ENCODE measurements around the gene LINGO1.

The LINGO1 gene

DNA sequence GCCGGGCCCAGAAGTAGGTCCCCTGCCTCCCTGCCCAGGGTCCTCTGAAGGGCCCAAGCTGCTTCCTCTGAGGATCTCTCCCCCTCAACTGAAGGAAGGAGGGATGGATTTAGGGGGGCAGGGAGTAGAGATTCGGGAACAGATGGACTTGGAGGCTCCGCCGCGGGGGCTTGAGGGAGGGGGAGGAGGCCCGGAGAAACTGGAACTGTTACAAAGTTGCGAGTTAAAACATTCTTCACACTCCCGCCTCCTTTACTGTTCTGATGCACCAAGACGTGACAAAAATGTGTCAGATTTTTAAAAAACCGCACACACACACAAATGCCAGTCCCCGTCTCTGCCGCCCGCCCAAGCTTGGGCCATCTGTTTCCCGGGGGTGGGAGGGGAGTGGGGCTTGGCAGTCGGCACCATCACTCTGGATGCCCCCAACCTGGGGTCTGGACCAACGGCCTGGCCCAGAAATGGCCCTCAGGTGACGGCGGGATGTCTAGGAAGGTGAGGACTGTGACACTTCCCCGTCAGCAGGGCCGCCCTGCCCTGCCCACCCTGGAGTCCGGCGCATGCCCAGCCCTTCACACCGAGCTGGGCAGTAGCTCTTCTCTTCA lies 25.0 kb upstream of the LINGO1 start:
- TF ChIP-seq, protein P1, sequence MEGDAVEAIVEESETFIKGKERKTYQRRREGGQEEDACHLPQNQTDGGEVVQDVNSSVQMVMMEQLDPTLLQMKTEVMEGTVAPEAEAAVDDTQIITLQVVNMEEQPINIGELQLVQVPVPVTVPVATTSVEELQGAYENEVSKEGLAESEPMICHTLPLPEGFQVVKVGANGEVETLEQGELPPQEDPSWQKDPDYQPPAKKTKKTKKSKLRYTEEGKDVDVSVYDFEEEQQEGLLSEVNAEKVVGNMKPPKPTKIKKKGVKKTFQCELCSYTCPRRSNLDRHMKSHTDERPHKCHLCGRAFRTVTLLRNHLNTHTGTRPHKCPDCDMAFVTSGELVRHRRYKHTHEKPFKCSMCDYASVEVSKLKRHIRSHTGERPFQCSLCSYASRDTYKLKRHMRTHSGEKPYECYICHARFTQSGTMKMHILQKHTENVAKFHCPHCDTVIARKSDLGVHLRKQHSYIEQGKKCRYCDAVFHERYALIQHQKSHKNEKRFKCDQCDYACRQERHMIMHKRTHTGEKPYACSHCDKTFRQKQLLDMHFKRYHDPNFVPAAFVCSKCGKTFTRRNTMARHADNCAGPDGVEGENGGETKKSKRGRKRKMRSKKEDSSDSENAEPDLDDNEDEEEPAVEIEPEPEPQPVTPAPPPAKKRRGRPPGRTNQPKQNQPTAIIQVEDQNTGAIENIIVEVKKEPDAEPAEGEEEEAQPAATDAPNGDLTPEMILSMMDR (conservative IDR thresholded peaks at IDR 0.05; ENCODE audit: low read depth), result no peak
- CTCF ChIA-PET, result interaction anchor here (0.8 to 2.8 kb wide), 3 partner anchors 164 to 1736 kb away, joined by 5 to 22 read pairs (median 16); no protein-coding TSS in a partner anchor
- H3K27ac ChIP-seq, result no peak overlapping the region
- POLR2A ChIA-PET (ENCODE audit: low non-redundant PET), result no interaction called here
- DNase-seq (ENCODE audit: low spot score), result no peak

DNA sequence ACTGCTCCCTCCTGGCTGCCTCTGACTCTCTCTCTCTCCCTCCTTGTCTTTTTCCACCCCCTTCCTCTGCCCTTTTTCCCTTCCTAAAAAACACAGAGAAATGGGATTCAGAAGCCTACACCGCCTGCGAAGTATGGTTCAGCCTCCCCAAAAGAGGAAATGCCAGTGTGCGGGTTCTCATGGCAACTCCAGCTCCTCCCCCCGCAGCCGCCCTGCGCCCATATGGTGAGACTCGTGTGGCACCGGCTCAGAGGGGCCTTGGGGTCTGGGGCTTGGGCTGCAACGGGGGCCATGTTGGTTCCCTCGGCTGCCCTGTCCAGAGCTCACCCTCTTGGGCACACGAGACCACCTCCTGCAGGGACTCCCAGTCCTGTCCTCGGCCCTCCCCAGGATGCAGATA lies 23.6 kb upstream of the LINGO1 start:
- DNase-seq (ENCODE audit: low spot score), result no peak
- ChIA-PET CTCF (interaction anchor here (1.9 to 2.8 kb wide), 2 partner anchors 23 to 165 kb away, joined by 8 to 22 read pairs; partner anchors contain the start of gene LINGO1), POLR2A (ENCODE audit: low non-redundant PET) (no interaction called here)

DNA sequence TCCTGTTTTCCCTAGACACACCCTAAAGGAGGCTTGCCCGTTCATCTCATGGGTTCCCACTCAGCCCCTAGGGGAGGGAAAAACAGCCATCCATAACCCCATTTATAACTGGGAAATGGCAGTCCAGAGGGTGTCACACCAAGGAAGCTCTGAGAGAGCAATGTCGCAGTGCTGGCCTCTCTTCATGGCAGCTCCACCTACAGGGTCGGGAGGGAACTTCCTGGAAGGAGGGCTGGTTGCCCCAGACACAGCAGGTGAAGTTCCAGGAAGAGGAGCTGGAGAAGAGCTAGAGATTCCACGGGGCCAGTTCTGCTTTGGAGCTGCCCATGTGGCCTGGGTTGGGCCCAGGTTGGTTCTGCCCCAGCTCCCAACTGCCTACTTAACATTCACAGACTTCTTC lies 22.3 kb upstream of the LINGO1 start:
- TF ChIP-seq, protein P1 (conservative IDR thresholded peaks at IDR 0.05; ENCODE audit: low read depth), result no peak
- ChIA-PET CTCF (interaction anchor here (0.6 to 2.8 kb wide), 5 partner anchors 9 to 175 kb away, joined by 3 to 22 read pairs (median 3); partner anchors contain the start of gene LINGO1), POLR2A (ENCODE audit: low non-redundant PET) (no interaction called here)
- H3K27ac ChIP-seq, result no peak overlapping the region
- DNase-seq (ENCODE audit: low spot score), result no peak

More for the DNA sequence above, 23.6 kb upstream of the LINGO1 start:
- no peak overlapping the region for H3K27ac ChIP-seq
- TF ChIP-seq, protein P1 (conservative IDR thresholded peaks at IDR 0.05; ENCODE audit: low read depth), result no peak

- ChIA-PET POLR2A (ENCODE audit: low non-redundant PET) (no interaction called here), CTCF (no interaction called here)
- no peak overlapping the region for H3K27ac ChIP-seq
- no peak for DNase-seq (ENCODE audit: low spot score)
- TF ChIP-seq, protein P1 (conservative IDR thresholded peaks at IDR 0.05; ENCODE audit: low read depth), result no peak
These were observed 21.2 kb upstream of the LINGO1 start for GRCh38 chr15:77653832-77654480.

- ChIA-PET POLR2A (ENCODE audit: low non-redundant PET) (no interaction called here), CTCF (no interaction called here)
- no peak for DNase-seq (ENCODE audit: low spot score)
- TF ChIP-seq, protein P1 (conservative IDR thresholded peaks at IDR 0.05; ENCODE audit: low read depth), result no peak
- no peak overlapping the region for H3K27ac ChIP-seq
These were observed 17.6 kb upstream of the LINGO1 start for GRCh38 chr15:77650265-77650664.

DNA sequence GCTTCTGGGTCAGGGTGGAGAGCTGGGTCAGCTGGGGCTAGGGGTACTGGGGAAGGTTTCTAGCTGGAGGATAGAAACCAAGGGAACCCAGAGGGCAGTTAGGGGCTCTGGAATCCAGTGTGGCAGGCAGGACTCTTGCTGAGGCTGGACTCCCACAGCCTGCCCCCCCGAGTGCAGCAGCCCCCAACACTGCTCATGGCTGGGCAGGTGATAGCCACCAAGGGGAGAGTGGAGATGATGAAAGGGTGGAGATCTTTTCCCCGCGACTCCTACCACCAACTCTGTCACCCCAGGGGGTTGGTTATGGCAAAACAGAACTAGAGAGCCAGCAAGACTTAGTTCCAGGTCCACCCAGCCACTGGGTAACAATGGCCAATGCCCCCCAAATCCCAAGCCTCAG lies 16.9 kb upstream of the LINGO1 start:
- TF ChIP-seq, protein P1 (conservative IDR thresholded peaks at IDR 0.05; ENCODE audit: low read depth), result no peak
- no peak overlapping the region for H3K27ac ChIP-seq
- CTCF ChIA-PET, result no interaction called here
- POLR2A ChIA-PET (ENCODE audit: low non-redundant PET), result interaction anchor here (0.6 kb wide), 1 partner anchor 23 kb away, joined by 3 read pairs; no protein-coding TSS in a partner anchor
- DNase-seq (ENCODE audit: low spot score), result no peak

Data from RWPE1 (cell line).